Keratinocyte (primary cell): ENCODE data around the gene NUMB.

Source experiments
- EZH2 ChIP-seq: IDR thresholded peaks from one replicate; pipeline ENCODE4 v1.6.1; 2012; ENCODE audit warnings: inconsistent platforms, mild to moderate bottlenecking, low read length, moderate library complexity
- TF ChIP-seq, protein P1 (sequence below), 3 experiments: IDR thresholded peaks in 1 of 3; conservative IDR thresholded peaks in 1 of 3; optimal IDR thresholded peaks in 1 of 3; 2 replicates in 2 of 3; 3 replicates in 1 of 3; pipeline versions ENCODE3 to v1.5.1; 2011; ENCODE audit warnings: low read length in 3 of 3, mild to moderate bottlenecking in 3 of 3, moderate library complexity in 2 of 3, control low read depth in 1 of 3, inconsistent platforms in 1 of 3; ENCODE audit not compliant: insufficient read depth in 2 of 3; ENCODE audit errors: extremely low read depth in 1 of 3

DNA sequence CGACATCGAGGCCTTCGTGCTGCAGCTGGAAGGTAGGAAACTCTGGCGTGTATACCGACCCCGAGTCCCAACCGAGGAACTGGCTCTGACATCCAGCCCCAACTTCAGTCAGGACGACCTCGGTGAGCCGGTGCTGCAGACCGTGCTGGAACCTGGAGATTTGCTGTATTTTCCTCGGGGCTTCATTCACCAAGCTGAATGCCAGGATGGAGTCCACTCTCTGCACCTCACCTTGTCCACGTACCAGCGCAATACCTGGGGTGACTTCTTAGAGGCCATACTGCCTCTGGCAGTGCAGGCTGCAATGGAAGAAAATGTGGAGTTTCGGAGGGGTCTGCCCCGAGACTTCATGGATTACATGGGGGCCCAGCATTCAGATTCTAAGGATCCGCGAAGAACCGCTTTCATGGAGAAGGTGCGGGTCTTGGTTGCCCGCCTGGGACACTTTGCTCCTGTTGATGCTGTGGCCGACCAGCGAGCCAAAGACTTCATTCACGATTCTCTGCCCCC lies 33.8 kb upstream of the NUMB start:
- TF ChIP-seq, protein P1, sequence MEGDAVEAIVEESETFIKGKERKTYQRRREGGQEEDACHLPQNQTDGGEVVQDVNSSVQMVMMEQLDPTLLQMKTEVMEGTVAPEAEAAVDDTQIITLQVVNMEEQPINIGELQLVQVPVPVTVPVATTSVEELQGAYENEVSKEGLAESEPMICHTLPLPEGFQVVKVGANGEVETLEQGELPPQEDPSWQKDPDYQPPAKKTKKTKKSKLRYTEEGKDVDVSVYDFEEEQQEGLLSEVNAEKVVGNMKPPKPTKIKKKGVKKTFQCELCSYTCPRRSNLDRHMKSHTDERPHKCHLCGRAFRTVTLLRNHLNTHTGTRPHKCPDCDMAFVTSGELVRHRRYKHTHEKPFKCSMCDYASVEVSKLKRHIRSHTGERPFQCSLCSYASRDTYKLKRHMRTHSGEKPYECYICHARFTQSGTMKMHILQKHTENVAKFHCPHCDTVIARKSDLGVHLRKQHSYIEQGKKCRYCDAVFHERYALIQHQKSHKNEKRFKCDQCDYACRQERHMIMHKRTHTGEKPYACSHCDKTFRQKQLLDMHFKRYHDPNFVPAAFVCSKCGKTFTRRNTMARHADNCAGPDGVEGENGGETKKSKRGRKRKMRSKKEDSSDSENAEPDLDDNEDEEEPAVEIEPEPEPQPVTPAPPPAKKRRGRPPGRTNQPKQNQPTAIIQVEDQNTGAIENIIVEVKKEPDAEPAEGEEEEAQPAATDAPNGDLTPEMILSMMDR (optimal IDR thresholded peaks at IDR 0.05 in 1 of 3, IDR thresholded peaks at IDR 0.05 in 1 of 3, conservative IDR thresholded peaks at IDR 0.05 in 1 of 3; ENCODE audit: extremely low read depth in 1 of 3, insufficient read depth in 2 of 3, low read length in 3 of 3), result no peak
- no peak for TF ChIP-seq EZH2
